Measurements from ENCODE around the gene MALRD1.

DNA sequence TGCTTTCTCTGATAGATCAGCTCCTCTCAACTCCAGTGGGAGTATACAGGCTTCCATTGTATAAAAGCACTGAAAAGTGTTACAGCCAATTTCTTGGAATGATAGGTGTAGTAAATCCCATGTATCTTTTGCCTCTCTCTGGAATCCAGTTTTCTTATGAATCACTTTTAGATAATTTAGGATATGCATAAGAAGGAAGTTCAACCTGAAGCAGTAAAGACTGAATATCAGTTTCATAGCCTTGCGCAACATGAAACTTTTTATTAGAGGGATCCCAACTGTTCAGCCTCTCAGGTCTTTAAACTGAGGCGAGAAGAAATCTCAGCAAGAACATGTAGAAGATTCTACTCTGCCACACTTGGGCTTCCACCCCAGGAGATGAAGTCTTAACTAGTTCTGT is 280.0 kb downstream of the MALRD1 start:
- TF ChIP-seq, protein P1, sequence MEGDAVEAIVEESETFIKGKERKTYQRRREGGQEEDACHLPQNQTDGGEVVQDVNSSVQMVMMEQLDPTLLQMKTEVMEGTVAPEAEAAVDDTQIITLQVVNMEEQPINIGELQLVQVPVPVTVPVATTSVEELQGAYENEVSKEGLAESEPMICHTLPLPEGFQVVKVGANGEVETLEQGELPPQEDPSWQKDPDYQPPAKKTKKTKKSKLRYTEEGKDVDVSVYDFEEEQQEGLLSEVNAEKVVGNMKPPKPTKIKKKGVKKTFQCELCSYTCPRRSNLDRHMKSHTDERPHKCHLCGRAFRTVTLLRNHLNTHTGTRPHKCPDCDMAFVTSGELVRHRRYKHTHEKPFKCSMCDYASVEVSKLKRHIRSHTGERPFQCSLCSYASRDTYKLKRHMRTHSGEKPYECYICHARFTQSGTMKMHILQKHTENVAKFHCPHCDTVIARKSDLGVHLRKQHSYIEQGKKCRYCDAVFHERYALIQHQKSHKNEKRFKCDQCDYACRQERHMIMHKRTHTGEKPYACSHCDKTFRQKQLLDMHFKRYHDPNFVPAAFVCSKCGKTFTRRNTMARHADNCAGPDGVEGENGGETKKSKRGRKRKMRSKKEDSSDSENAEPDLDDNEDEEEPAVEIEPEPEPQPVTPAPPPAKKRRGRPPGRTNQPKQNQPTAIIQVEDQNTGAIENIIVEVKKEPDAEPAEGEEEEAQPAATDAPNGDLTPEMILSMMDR (IDR thresholded peaks at IDR 0.05) = no peak
- TF ChIP-seq, protein P2, sequence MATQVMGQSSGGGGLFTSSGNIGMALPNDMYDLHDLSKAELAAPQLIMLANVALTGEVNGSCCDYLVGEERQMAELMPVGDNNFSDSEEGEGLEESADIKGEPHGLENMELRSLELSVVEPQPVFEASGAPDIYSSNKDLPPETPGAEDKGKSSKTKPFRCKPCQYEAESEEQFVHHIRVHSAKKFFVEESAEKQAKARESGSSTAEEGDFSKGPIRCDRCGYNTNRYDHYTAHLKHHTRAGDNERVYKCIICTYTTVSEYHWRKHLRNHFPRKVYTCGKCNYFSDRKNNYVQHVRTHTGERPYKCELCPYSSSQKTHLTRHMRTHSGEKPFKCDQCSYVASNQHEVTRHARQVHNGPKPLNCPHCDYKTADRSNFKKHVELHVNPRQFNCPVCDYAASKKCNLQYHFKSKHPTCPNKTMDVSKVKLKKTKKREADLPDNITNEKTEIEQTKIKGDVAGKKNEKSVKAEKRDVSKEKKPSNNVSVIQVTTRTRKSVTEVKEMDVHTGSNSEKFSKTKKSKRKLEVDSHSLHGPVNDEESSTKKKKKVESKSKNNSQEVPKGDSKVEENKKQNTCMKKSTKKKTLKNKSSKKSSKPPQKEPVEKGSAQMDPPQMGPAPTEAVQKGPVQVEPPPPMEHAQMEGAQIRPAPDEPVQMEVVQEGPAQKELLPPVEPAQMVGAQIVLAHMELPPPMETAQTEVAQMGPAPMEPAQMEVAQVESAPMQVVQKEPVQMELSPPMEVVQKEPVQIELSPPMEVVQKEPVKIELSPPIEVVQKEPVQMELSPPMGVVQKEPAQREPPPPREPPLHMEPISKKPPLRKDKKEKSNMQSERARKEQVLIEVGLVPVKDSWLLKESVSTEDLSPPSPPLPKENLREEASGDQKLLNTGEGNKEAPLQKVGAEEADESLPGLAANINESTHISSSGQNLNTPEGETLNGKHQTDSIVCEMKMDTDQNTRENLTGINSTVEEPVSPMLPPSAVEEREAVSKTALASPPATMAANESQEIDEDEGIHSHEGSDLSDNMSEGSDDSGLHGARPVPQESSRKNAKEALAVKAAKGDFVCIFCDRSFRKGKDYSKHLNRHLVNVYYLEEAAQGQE (IDR thresholded peaks at IDR 0.05; ENCODE audit: insufficient read depth in 1 of 2, low read depth in 2 of 2, low read length in 1 of 2) = no peak
- no peak for TF ChIP-seq POLR2AphosphoS5 (IDR thresholded peaks at IDR 0.05; ENCODE audit: low read depth, low read length)
- TF ChIP-seq TCF7L2 (IDR thresholded peaks at IDR 0.05; ENCODE audit: low read depth, low read length) = no peak
- no peak for TF ChIP-seq SIN3A (IDR thresholded peaks at IDR 0.05; ENCODE audit: borderline replicate concordance, insufficient read depth, low read depth, low read length)

Measured in Panc1 (cell line).